B cell (primary cell): Measurements from ENCODE around the gene CDC25B.

ENCODE experiments used
- EZH2 ChIP-seq: IDR thresholded peaks from 2 replicates; pipeline ENCODE4 v1.6.1; 2012; ENCODE audit warnings: borderline replicate concordance, low read depth, mild to moderate bottlenecking, moderate library complexity, low read length; ENCODE audit not compliant: insufficient read depth, poor library complexity, severe bottlenecking
- TF ChIP-seq, protein P1 (sequence below): fragments of 200-600 bp; IDR thresholded peaks from one replicate; pipeline ENCODE4 v1.8.0; 2022; ENCODE audit warnings: antibody characterized with exemption, mild to moderate bottlenecking

DNA sequence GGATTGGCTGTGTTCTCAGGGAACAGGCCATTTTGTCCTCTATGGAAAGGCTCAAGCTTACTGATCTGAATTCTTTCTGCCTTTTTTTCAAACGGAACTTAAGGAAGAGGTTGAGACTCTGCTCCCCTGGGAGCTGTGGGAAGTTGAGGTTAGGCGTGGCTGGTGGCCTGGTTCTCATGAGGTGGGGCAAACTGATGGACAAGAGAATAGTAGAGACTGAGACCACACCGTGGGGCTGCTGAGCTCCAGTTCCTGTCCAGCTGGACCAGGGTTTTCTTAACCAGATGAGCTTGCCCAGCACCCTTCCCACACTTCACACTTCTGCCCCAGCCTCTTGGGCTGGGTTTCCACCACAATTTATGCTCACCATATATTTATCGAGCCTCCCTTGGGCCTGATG lies 30.3 kb downstream of the CDC25B start:
- TF ChIP-seq, protein P1, sequence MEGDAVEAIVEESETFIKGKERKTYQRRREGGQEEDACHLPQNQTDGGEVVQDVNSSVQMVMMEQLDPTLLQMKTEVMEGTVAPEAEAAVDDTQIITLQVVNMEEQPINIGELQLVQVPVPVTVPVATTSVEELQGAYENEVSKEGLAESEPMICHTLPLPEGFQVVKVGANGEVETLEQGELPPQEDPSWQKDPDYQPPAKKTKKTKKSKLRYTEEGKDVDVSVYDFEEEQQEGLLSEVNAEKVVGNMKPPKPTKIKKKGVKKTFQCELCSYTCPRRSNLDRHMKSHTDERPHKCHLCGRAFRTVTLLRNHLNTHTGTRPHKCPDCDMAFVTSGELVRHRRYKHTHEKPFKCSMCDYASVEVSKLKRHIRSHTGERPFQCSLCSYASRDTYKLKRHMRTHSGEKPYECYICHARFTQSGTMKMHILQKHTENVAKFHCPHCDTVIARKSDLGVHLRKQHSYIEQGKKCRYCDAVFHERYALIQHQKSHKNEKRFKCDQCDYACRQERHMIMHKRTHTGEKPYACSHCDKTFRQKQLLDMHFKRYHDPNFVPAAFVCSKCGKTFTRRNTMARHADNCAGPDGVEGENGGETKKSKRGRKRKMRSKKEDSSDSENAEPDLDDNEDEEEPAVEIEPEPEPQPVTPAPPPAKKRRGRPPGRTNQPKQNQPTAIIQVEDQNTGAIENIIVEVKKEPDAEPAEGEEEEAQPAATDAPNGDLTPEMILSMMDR, result no peak
- no peak for TF ChIP-seq EZH2
